GM18526 (cell line): ENCODE data around the gene BTAF1.

Experiments
- POLR2A ChIP-seq: IDR thresholded peaks from 3 replicates; pipeline ENCODE4 v1.6.1; 2011; ENCODE audit not compliant: insufficient read length; ENCODE audit errors: extremely low read depth

Gene BTAF1

GRCh38 chr10:91897421-91897820 lies 26.1 kb upstream of the BTAF1 start:
- TF ChIP-seq POLR2A, result no peak

GRCh38 chr10:91901784-91902677 lies 21.5 kb upstream of the BTAF1 start:
- TF ChIP-seq POLR2A, result no peak

- TF ChIP-seq POLR2A, result no peak
Observed at GRCh38 chr10:91907033-91907594, 16.5 kb upstream of the BTAF1 start.

GRCh38 chr10:91907914-91908336 lies 15.6 kb upstream of the BTAF1 start:
- TF ChIP-seq POLR2A, result peak; percentile 17

- TF ChIP-seq POLR2A, result peak; percentile 34
Observed at GRCh38 chr10:91908337-91909116, 15.0 kb upstream of the BTAF1 start.

- TF ChIP-seq POLR2A, result no peak
Observed at GRCh38 chr10:91909117-91909677, 14.4 kb upstream of the BTAF1 start, which contains the start of gene FGFBP3. Gene FGFBP3, minus strand, starts transcription at chr10:91909486. Its CDS starts 517 bp downstream, at chr10:91908969.

GRCh38 chr10:91910467-91910866 lies 13.1 kb upstream of the BTAF1 start:
- TF ChIP-seq POLR2A, result no peak

GRCh38 chr10:91919651-91920050 lies 3.9 kb upstream of the BTAF1 start:
- no peak for TF ChIP-seq POLR2A

- no peak for TF ChIP-seq POLR2A
Observed at GRCh38 chr10:91924212-91925021, 847 bp downstream of the BTAF1 start.

- no peak for TF ChIP-seq POLR2A
Observed at GRCh38 chr10:91925022-91925320, 1.4 kb downstream of the BTAF1 start.

GRCh38 chr10:91930939-91931338 lies 7.4 kb downstream of the BTAF1 start:
- no peak for TF ChIP-seq POLR2A

- TF ChIP-seq POLR2A, result no peak
Observed at GRCh38 chr10:91931526-91932190, 8.1 kb downstream of the BTAF1 start.

GRCh38 chr10:91932737-91933136 lies 9.2 kb downstream of the BTAF1 start:
- no peak for TF ChIP-seq POLR2A

- TF ChIP-seq POLR2A, result no peak
Observed at GRCh38 chr10:91935886-91936285, 12.3 kb downstream of the BTAF1 start.
